Neutrophil (primary cell): ENCODE results near the gene KLK5.

Experiments used
- H3K27ac ChIP-seq: fragments of 200-600 bp; sonication (generic); 2 replicates; pipeline ENCODE4 v1.5.1; 2016; ENCODE audit warnings: mild to moderate bottlenecking, moderate library complexity
- H3K27me3 ChIP-seq: fragments of 200-600 bp; sonication (generic); 2 replicates; pipeline ENCODE4 v1.6.0; 2016; ENCODE audit warnings: mild to moderate bottlenecking
- H3K36me3 ChIP-seq: fragments of 200-600 bp; sonication (generic); 2 replicates; pipeline ENCODE4 v1.5.1; 2017
- H3K4me1 ChIP-seq, 2 experiments: fragments of 200-600 bp in 1 of 2; sonication (generic) in 1 of 2; 1 replicate in 1 of 2; 2 replicates in 1 of 2; pipeline versions ENCODE4 v1.5.1 to v1.6.1; 2013 to 2016; ENCODE audit warnings: low read depth in 1 of 2, low read length in 1 of 2, mild to moderate bottlenecking in 1 of 2, moderate library complexity in 1 of 2; ENCODE audit not compliant: control insufficient read depth in 1 of 2, insufficient read depth in 1 of 2
- H3K4me3 ChIP-seq, 2 experiments: fragments of 200-600 bp in 1 of 2; sonication (generic) in 1 of 2; 1 replicate in 1 of 2; 2 replicates in 1 of 2; pipeline ENCODE4 v1.5.1; 2013 to 2016; ENCODE audit warnings: low read depth in 1 of 2, low read length in 1 of 2, mild to moderate bottlenecking in 1 of 2, moderate library complexity in 1 of 2
- H3K9me3 ChIP-seq: fragments of 200-600 bp; sonication (generic); 2 replicates; pipeline ENCODE4 v1.5.1; 2016
- TF ChIP-seq, protein P1 (sequence below): fragments of 200-600 bp; sonication (generic); IDR thresholded peaks from 2 replicates; pipeline ENCODE4 v1.5.1; 2016; ENCODE audit warnings: antibody characterized with exemption

Gene KLK5

GRCh38 chr19:50968716-50969412 is 16.0 kb upstream of the KLK5 start:
- Histone ChIP-seq H3K27ac (no peak overlapping the region), H3K36me3 (no peaks in the 10 kb centered on the region), H3K27me3 (peaks cover 30% of the 10 kb centered on the region), H3K4me3 (no peak overlapping the region), H3K9me3 (no peaks in the 10 kb centered on the region), H3K4me1 (no peaks in the 10 kb centered on the region)
- TF ChIP-seq, protein P1, sequence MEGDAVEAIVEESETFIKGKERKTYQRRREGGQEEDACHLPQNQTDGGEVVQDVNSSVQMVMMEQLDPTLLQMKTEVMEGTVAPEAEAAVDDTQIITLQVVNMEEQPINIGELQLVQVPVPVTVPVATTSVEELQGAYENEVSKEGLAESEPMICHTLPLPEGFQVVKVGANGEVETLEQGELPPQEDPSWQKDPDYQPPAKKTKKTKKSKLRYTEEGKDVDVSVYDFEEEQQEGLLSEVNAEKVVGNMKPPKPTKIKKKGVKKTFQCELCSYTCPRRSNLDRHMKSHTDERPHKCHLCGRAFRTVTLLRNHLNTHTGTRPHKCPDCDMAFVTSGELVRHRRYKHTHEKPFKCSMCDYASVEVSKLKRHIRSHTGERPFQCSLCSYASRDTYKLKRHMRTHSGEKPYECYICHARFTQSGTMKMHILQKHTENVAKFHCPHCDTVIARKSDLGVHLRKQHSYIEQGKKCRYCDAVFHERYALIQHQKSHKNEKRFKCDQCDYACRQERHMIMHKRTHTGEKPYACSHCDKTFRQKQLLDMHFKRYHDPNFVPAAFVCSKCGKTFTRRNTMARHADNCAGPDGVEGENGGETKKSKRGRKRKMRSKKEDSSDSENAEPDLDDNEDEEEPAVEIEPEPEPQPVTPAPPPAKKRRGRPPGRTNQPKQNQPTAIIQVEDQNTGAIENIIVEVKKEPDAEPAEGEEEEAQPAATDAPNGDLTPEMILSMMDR, result no peak

- TF ChIP-seq, protein P1, result no peak
- no peaks in the 10 kb centered on the region for H3K9me3 ChIP-seq
- H3K36me3 ChIP-seq, result no peaks in the 10 kb centered on the region
- H3K4me1 ChIP-seq, result no peaks in the 10 kb centered on the region
- no peak overlapping the region for H3K27ac ChIP-seq
- peaks cover 30% of the 10 kb centered on the region for H3K27me3 ChIP-seq
- no peak overlapping the region for H3K4me3 ChIP-seq
Observed at GRCh38 chr19:50967929-50968715, 15.3 kb upstream of the KLK5 start.

GRCh38 chr19:50964266-50964665 is 11.4 kb upstream of the KLK5 start:
- Histone ChIP-seq H3K4me3 (no peak overlapping the region), H3K9me3 (no peaks in the 10 kb centered on the region), H3K27ac (no peak overlapping the region), H3K36me3 (no peaks in the 10 kb centered on the region), H3K27me3 (peaks cover 19% of the 10 kb centered on the region), H3K4me1 (no peaks in the 10 kb centered on the region)
- TF ChIP-seq, protein P1, result no peak

- Histone ChIP-seq H3K4me3 (no peak overlapping the region), H3K9me3 (no peaks in the 10 kb centered on the region), H3K27me3 (peaks cover 11% of the 10 kb centered on the region), H3K4me1 (no peaks in the 10 kb centered on the region), H3K36me3 (no peaks in the 10 kb centered on the region), H3K27ac (no peak overlapping the region)
- TF ChIP-seq, protein P1, result no peak
Observed at GRCh38 chr19:50963381-50963780, 10.5 kb upstream of the KLK5 start.

GRCh38 chr19:50962245-50962644 is 9.4 kb upstream of the KLK5 start:
- TF ChIP-seq, protein P1, result no peak
- no peak overlapping the region for H3K27ac ChIP-seq
- no peaks in the 10 kb centered on the region for H3K9me3 ChIP-seq
- no peaks in the 10 kb centered on the region for H3K36me3 ChIP-seq
- no peak overlapping the region for H3K4me3 ChIP-seq
- no peaks in the 10 kb centered on the region for H3K4me1 ChIP-seq
- peaks cover 3% of the 10 kb centered on the region for H3K27me3 ChIP-seq
